ENCODE results near the gene MORN2.

DNA sequence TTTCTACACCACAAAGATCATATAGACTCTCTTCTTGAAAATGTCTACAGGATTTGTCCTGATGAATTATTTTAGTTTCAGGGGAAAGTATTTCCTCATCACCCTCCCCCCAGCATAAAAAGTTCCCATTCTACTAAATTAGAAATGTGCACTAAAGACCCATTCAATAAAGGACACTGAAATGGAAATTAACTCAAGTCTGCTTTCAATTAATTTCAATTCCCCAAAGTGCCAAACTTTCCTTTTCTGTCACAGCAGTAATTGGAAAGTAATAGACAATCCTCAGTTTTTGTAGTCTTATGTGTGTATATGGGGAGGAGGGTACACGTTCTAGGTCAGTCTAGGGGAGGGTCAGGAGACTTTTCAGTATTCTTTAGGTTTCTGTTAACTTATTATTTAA is 35.4 kb downstream of the MORN2 start:
- TF ChIP-seq NFYB (CRISPR knock-in tag; IDR thresholded peaks at IDR 0.05) (no peak), ZBTB8A (CRISPR knock-in tag; IDR thresholded peaks at IDR 0.05; ENCODE audit: borderline replicate concordance, low read depth) (no peak), POLR2A (IDR thresholded peaks at IDR 0.05; ENCODE audit: insufficient read depth in 1 of 2, low read depth in 2 of 2, low read length in 2 of 2) (no peak), RFX1 (IDR thresholded peaks at IDR 0.05) (no peak), TOE1 (CRISPR knock-in tag; IDR thresholded peaks at IDR 0.05) (no peak), ZNF263 (CRISPR knock-in tag; IDR thresholded peaks at IDR 0.05) (no peak), ZNF274 (CRISPR knock-in tag; IDR thresholded peaks at IDR 0.05) (no peak), FOXK1 (CRISPR knock-in tag; IDR thresholded peaks at IDR 0.05; ENCODE audit: borderline replicate concordance, low read depth) (no peak), SP2 (CRISPR knock-in tag; IDR thresholded peaks at IDR 0.05) (no peak), ZKSCAN8 (CRISPR knock-in tag; IDR thresholded peaks at IDR 0.05; ENCODE audit: borderline replicate concordance) (no peak), CHD4 (IDR thresholded peaks at IDR 0.05; ENCODE audit: borderline replicate concordance, low read length) (no peak)
- TF ChIP-seq, protein P1, sequence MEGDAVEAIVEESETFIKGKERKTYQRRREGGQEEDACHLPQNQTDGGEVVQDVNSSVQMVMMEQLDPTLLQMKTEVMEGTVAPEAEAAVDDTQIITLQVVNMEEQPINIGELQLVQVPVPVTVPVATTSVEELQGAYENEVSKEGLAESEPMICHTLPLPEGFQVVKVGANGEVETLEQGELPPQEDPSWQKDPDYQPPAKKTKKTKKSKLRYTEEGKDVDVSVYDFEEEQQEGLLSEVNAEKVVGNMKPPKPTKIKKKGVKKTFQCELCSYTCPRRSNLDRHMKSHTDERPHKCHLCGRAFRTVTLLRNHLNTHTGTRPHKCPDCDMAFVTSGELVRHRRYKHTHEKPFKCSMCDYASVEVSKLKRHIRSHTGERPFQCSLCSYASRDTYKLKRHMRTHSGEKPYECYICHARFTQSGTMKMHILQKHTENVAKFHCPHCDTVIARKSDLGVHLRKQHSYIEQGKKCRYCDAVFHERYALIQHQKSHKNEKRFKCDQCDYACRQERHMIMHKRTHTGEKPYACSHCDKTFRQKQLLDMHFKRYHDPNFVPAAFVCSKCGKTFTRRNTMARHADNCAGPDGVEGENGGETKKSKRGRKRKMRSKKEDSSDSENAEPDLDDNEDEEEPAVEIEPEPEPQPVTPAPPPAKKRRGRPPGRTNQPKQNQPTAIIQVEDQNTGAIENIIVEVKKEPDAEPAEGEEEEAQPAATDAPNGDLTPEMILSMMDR (CRISPR knock-in tag; IDR thresholded peaks at IDR 0.05): no peak
- TF ChIP-seq, protein P2, sequence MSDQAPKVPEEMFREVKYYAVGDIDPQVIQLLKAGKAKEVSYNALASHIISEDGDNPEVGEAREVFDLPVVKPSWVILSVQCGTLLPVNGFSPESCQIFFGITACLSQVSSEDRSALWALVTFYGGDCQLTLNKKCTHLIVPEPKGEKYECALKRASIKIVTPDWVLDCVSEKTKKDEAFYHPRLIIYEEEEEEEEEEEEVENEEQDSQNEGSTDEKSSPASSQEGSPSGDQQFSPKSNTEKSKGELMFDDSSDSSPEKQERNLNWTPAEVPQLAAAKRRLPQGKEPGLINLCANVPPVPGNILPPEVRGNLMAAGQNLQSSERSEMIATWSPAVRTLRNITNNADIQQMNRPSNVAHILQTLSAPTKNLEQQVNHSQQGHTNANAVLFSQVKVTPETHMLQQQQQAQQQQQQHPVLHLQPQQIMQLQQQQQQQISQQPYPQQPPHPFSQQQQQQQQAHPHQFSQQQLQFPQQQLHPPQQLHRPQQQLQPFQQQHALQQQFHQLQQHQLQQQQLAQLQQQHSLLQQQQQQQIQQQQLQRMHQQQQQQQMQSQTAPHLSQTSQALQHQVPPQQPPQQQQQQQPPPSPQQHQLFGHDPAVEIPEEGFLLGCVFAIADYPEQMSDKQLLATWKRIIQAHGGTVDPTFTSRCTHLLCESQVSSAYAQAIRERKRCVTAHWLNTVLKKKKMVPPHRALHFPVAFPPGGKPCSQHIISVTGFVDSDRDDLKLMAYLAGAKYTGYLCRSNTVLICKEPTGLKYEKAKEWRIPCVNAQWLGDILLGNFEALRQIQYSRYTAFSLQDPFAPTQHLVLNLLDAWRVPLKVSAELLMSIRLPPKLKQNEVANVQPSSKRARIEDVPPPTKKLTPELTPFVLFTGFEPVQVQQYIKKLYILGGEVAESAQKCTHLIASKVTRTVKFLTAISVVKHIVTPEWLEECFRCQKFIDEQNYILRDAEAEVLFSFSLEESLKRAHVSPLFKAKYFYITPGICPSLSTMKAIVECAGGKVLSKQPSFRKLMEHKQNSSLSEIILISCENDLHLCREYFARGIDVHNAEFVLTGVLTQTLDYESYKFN (CRISPR knock-in tag; conservative IDR thresholded peaks at IDR 0.05): no peak
